GM12878 (cell line): ENCODE data around the gene MACROD2. TPM values are rescaled to one million over a fixed set of nuclear protein-coding genes. Genes with fewer than 3 reads are reported as not detected.

Experiments used
- ATAC-seq: fragments of 200-7000 bp; cut with Tn5 transposase; 3 replicates; pipeline ENCODE4 v1.9.1; 2020; ENCODE audit warnings: mild to moderate bottlenecking, moderate library complexity
- BruUV-seq: library from RNA; stranded (reverse); fragments of 400-500 nt; replicated peaks from 2 replicates; lab custom pipeline; 2021; lab: Mats Ljungman, UMichigan
- CTCF ChIA-PET: fragments of 300-600 bp; sonication (Branson Sonifier 250); formaldehyde crosslinking; extraction: SDS; loops from one replicate; lab custom pipeline; 2021; ENCODE audit warnings: inconsistent platforms; lab: Yijun Ruan, JAX
- POLR2A ChIA-PET: fragments of 350-600 bp; formaldehyde crosslinking; extraction: SDS; loops from one replicate; lab custom pipeline; 2021; ENCODE audit warnings: inconsistent platforms; lab: Charles Lee
- RAD21 ChIA-PET: fragments of 300-600 bp; sonication (Branson Sonifier 250); formaldehyde crosslinking; loops from one replicate; lab custom pipeline; 2023; ENCODE audit warnings: antibody characterized with exemption; ENCODE audit not compliant: unreplicated experiment; lab: Charles Lee
- SMC1A ChIA-PET: fragments of 300-600 bp; sonication (Branson Sonifier 250); formaldehyde crosslinking; loops from one replicate; lab custom pipeline; 2023; ENCODE audit not compliant: unreplicated experiment, uncharacterized antibody; lab: Charles Lee
- DNase-seq: peaks from one replicate; pipeline ENCODE4 v3.0.0-alpha.2; 2011; ENCODE audit warnings: low read depth, low spot score
- FAIRE-seq: peaks from 3 replicates; lab custom pipeline; 2011; peaks lifted over from hg19 to GRCh38; lab: Jason Lieb, UNC
- H2AFZ ChIP-seq: 2 replicates; pipeline ENCODE4 v1.6.0; 2011; ENCODE audit warnings: low read depth, low read length, control low read depth; ENCODE audit not compliant: control insufficient read depth
- H3K27ac ChIP-seq: 2 replicates; pipeline ENCODE4 v1.5.1; 2011; ENCODE audit warnings: control low read depth; ENCODE audit not compliant: control insufficient read depth, insufficient read depth
- H3K27me3 ChIP-seq, 2 experiments: replicated peaks in 1 of 2; 2 replicates each; pipeline versions ENCODE4 v1.6.0 to v1.6.1; 2011; ENCODE audit warnings: low read length in 1 of 2; ENCODE audit not compliant: control insufficient read depth in 2 of 2, insufficient read depth in 2 of 2
- H3K36me3 ChIP-seq, 2 experiments: 2 replicates each; pipeline ENCODE4 v1.5.1; 2011; ENCODE audit warnings: low read length in 1 of 2; ENCODE audit not compliant: control insufficient read depth in 2 of 2, insufficient read depth in 2 of 2
- H3K4me1 ChIP-seq: 2 replicates; pipeline ENCODE4 v1.6.1; 2011; ENCODE audit warnings: mild to moderate bottlenecking, low read length, moderate library complexity, mixed read lengths; ENCODE audit not compliant: control insufficient read depth, insufficient read depth
- H3K4me2 ChIP-seq: 2 replicates; pipeline ENCODE4 v1.6.0; 2011; ENCODE audit warnings: control low read depth; ENCODE audit not compliant: control insufficient read depth, insufficient read depth
- H3K4me3 ChIP-seq: fragments of 200-600 bp; sonication (generic); 2 replicates; pipeline ENCODE4 v1.5.1; 2016
- H3K79me2 ChIP-seq: 2 replicates; pipeline ENCODE4 v1.6.0; 2011; ENCODE audit warnings: low read length; ENCODE audit not compliant: control insufficient read depth, insufficient read depth
- H3K9ac ChIP-seq: 2 replicates; pipeline ENCODE4 v1.8.0; 2011; ENCODE audit warnings: low read length, control low read depth, mixed read lengths; ENCODE audit not compliant: control insufficient read depth, insufficient read depth
- H3K9me3 ChIP-seq: replicated peaks from 3 replicates; pipeline ENCODE4 v1.5.1; 2011; ENCODE audit warnings: mild to moderate bottlenecking, low read length; ENCODE audit not compliant: control insufficient read depth, insufficient read depth
- H4K20me1 ChIP-seq: 2 replicates; pipeline ENCODE4 v1.6.0; 2011; ENCODE audit not compliant: control insufficient read depth, insufficient read depth
- BMI1 ChIP-seq: fragments of 450-650 bp; IDR thresholded peaks from 2 replicates; pipeline ENCODE4 v1.6.1; 2016; ENCODE audit warnings: mild to moderate bottlenecking, moderate library complexity, borderline replicate concordance
- CEBPZ ChIP-seq: fragments of 150-350 bp; IDR thresholded peaks from 2 replicates; pipeline ENCODE4 v1.6.1; 2016; ENCODE audit warnings: low read depth, low read length
- E4F1 ChIP-seq: fragments of 450-650 bp; IDR thresholded peaks from 2 replicates; pipeline ENCODE4 v1.6.1; 2018; ENCODE audit warnings: borderline replicate concordance, mild to moderate bottlenecking; ENCODE audit not compliant: partially characterized antibody
- GATAD2B ChIP-seq: fragments of 450-650 bp; conservative IDR thresholded peaks from 2 replicates; pipeline ENCODE4 v1.6.1; 2017; ENCODE audit warnings: low read depth, mild to moderate bottlenecking, moderate library complexity
- IKZF2 ChIP-seq, 2 experiments: fragments of 450-650 bp; IDR thresholded peaks; 2 replicates each; pipeline ENCODE4 v1.6.1; 2017; ENCODE audit warnings: mild to moderate bottlenecking in 2 of 2, moderate library complexity in 2 of 2
- MEF2B ChIP-seq: fragments of 450-650 bp; IDR thresholded peaks from 2 replicates; pipeline ENCODE4 v1.6.1; 2018; ENCODE audit warnings: mild to moderate bottlenecking, moderate library complexity; ENCODE audit not compliant: partially characterized antibody, poor library complexity, severe bottlenecking
- MYC ChIP-seq: IDR thresholded peaks from 2 replicates; pipeline ENCODE4 v1.6.1; 2011; ENCODE audit warnings: mild to moderate bottlenecking, low read length, moderate library complexity, inconsistent platforms; ENCODE audit not compliant: insufficient read depth, insufficient replicate concordance, insufficient read length, severe bottlenecking
- NR2F1 ChIP-seq: fragments of 450-650 bp; conservative IDR thresholded peaks from 2 replicates; pipeline ENCODE4 v1.6.1; 2017; ENCODE audit warnings: mild to moderate bottlenecking
- RB1 ChIP-seq: fragments of 450-650 bp; formaldehyde crosslinking; IDR thresholded peaks from 2 replicates; pipeline ENCODE4 v1.6.1; 2017; ENCODE audit warnings: mild to moderate bottlenecking, borderline replicate concordance
- SREBF1 ChIP-seq: IDR thresholded peaks from 2 replicates; pipeline ENCODE4 v1.6.1; 2012; ENCODE audit warnings: mild to moderate bottlenecking, low read length
- STAT1 ChIP-seq: fragments of 450-650 bp; conservative IDR thresholded peaks from 2 replicates; pipeline ENCODE4 v1.6.1; 2014; ENCODE audit warnings: antibody characterized with exemption, mild to moderate bottlenecking
- YY1 ChIP-seq: IDR thresholded peaks from 2 replicates; pipeline ENCODE4 v1.6.1; 2011; ENCODE audit warnings: low read depth, mild to moderate bottlenecking, low read length
- WGBS: methylation state at CpG from one replicate; pipeline ENCODE4 v1.1.6; 2016; ENCODE audit warnings: low lambda C conversion rate; ENCODE audit not compliant: insufficient replicate concordance, insufficient coverage; ENCODE audit errors: missing lambda C conversion rate; 5-methylcytosine and 5-hydroxymethylcytosine counted together
- in situ Hi-C: fragments of 300-500 bp; cut with MboI; formaldehyde crosslinking; loops from 9 replicates; pipeline ENCODE4 v1.14.3; 2018; ENCODE audit warnings: mixed read lengths
- intact Hi-C: fragments of 100-400 bp; cut with micrococcal nuclease; formaldehyde crosslinking; loops from one replicate; pipeline ENCODE4 v1.14.2; 2022; ENCODE audit not compliant: unreplicated experiment
- polyA plus RNA-seq, 11 experiments: library from polyadenylated mRNA; depleted of rRNA in 4 of 11; unstranded in 6 of 11; stranded (reverse) in 5 of 11; fragments of >200 nt; fragmentation: Nextera tagmentation in 4 of 11; fragmentation: Illumina TruSeq in 1 of 11; extraction: Ambion mirVana in 4 of 11; extraction: Trizol in 1 of 11; gene quantifications; 1 replicate in 1 of 11; 2 replicates in 10 of 11; pipeline versions ENCODE4 v1.2.1 to v1.2.3, GENCODE V29; 2011 to 2016; ENCODE audit warnings: inconsistent platforms in 2 of 11, missing spikeins in 2 of 11, low read depth in 1 of 11
- total RNA-seq, 4 experiments: library from RNA; depleted of rRNA in 3 of 4; stranded (reverse); fragments of >200 nt in 3 of 4; fragmentation: Illumina TruSeq in 1 of 4; extraction: Trizol in 1 of 4; gene quantifications; 2 replicates each; pipeline versions ENCODE4 v1.2.1 to v1.2.3, GENCODE V29; 2013 to 2021

Gene MACROD2
- total and polyA plus RNA-seq, 10 of the 15 experiments (the other 5 are each of a cell fraction or from before 2014, with no cell fraction given): 1.1 to 21.5 (median 2.2) TPM

GRCh38 chr20:16096756-16097326, 2101.5 kb downstream of the MACROD2 start (continued):
- TF ChIP-seq RB1 (no peak), NR2F1 (no peak)

GRCh38 chr20:16097788-16098187, 2102.5 kb downstream of the MACROD2 start:
- no TSS peak for BruUV-seq
- no peaks in the 10 kb centered on the region for H3K4me1 ChIP-seq
- SMC1A ChIA-PET: no interaction called here

More at GRCh38 chr20:16097788-16098187, 2102.5 kb downstream of the MACROD2 start:
- Histone ChIP-seq H3K79me2 (no peaks in the 10 kb centered on the region), H3K36me3 (no peaks in the 10 kb centered on the region), H3K9me3 (no peaks in the 10 kb centered on the region), H3K27ac (no peak overlapping the region), H3K27me3 (no peaks in the 10 kb centered on the region), H2AFZ (no peak overlapping the region), H4K20me1 (no peaks in the 10 kb centered on the region), H3K9ac (no peak overlapping the region), H3K4me3 (no peak overlapping the region), H3K4me2 (no peak overlapping the region)
- ChIA-PET RAD21 (no interaction called here), POLR2A (no interaction called here), CTCF (interaction anchor here (0.5 kb wide), 1 partner anchor 522 kb away, joined by 4 read pairs; no protein-coding TSS in a partner anchor)
- ATAC-seq (no peak), FAIRE-seq (no peak), DNase-seq (no peak)
- 25% methylated on average over 4 of the region's 4 CpGs for WGBS
- in situ Hi-C loops: no loop called here
- no peak for TF ChIP-seq MEF2B
- TF ChIP-seq BMI1: no peak
- no peak for TF ChIP-seq E4F1
- no peak for TF ChIP-seq GATAD2B
- no peak for TF ChIP-seq STAT1
- no peak for TF ChIP-seq CEBPZ
- no peak for TF ChIP-seq YY1
- no peak for TF ChIP-seq SREBF1
- TF ChIP-seq MYC: no peak
- TF ChIP-seq IKZF2 (IDR thresholded peaks at IDR 0.05): no peak
- intact Hi-C loops: no loop called here
